Mesendoderm (in vitro differentiated cells): ENCODE measurements around the gene TMEM263.

ENCODE experiments used
- DNase-seq: peaks from one replicate; pipeline ENCODE4 v3.0.0; 2013
- H2AK5ac ChIP-seq: 2 replicates; pipeline ENCODE4 v1.6.1; 2013; ENCODE audit warnings: low read length, inconsistent platforms
- H2BK120ac ChIP-seq: 2 replicates; pipeline ENCODE4 v1.6.1; 2013; ENCODE audit warnings: low read depth, mild to moderate bottlenecking, low read length, moderate library complexity, mixed read lengths
- H2BK15ac ChIP-seq: replicated peaks from 2 replicates; pipeline ENCODE4 v1.6.1; 2013; ENCODE audit warnings: low read depth, mild to moderate bottlenecking, moderate library complexity
- H2BK5ac ChIP-seq: 2 replicates; pipeline ENCODE4 v1.6.1; 2013; ENCODE audit warnings: low read length, inconsistent platforms
- H3K18ac ChIP-seq: 2 replicates; pipeline ENCODE4 v1.6.1; 2013; ENCODE audit warnings: mild to moderate bottlenecking, low read length, mixed read lengths
- H3K23ac ChIP-seq: one replicate; pipeline ENCODE4 v1.6.1; 2013; ENCODE audit warnings: low read length
- H3K27ac ChIP-seq: 2 replicates; pipeline ENCODE4 v1.5.1; 2013; ENCODE audit warnings: low read depth, mild to moderate bottlenecking, inconsistent platforms, low read length, moderate library complexity
- H3K27me3 ChIP-seq: 2 replicates; pipeline ENCODE4 v1.6.1; 2013; ENCODE audit warnings: low read length, control low read depth, mild to moderate bottlenecking, inconsistent platforms; ENCODE audit not compliant: insufficient read depth, poor library complexity
- H3K36me3 ChIP-seq: 2 replicates; pipeline ENCODE4 v1.6.1; 2013; ENCODE audit warnings: low read length, inconsistent platforms; ENCODE audit not compliant: control insufficient read depth, insufficient read depth
- H3K4ac ChIP-seq: one replicate; pipeline ENCODE4 v1.6.1; 2013; ENCODE audit warnings: low read depth, mild to moderate bottlenecking, low read length, moderate library complexity
- H3K4me1 ChIP-seq: 2 replicates; pipeline ENCODE4 v1.6.1; 2013; ENCODE audit warnings: low read depth, low read length, inconsistent platforms; ENCODE audit not compliant: control insufficient read depth
- H3K4me2 ChIP-seq: 2 replicates; pipeline ENCODE4 v1.6.1; 2013; ENCODE audit warnings: low read length
- H3K4me3 ChIP-seq: 2 replicates; pipeline ENCODE4 v1.5.1; 2013; ENCODE audit warnings: mild to moderate bottlenecking, low read length
- H3K56ac ChIP-seq: one replicate; pipeline ENCODE4 v1.6.1; 2013; ENCODE audit warnings: low read length
- H3K79me1 ChIP-seq: 2 replicates; pipeline ENCODE4 v1.6.1; 2013; ENCODE audit warnings: low read length, inconsistent platforms
- H3K79me2 ChIP-seq: 2 replicates; pipeline ENCODE4 v1.6.1; 2013; ENCODE audit warnings: mild to moderate bottlenecking, low read length; ENCODE audit not compliant: control insufficient read depth, insufficient read depth
- H3K9ac ChIP-seq: 2 replicates; pipeline ENCODE4 v1.6.1; 2013; ENCODE audit warnings: low read length, inconsistent platforms
- H4K5ac ChIP-seq: one replicate; pipeline ENCODE4 v1.6.1; 2013; ENCODE audit warnings: low read length
- H4K8ac ChIP-seq: one replicate; pipeline ENCODE4 v1.6.1; 2013; ENCODE audit warnings: low read depth, mild to moderate bottlenecking, control low read depth, low read length, moderate library complexity
- WGBS: extraction: QIAGEN DNeasy Blood & Tissue Kit; methylation state at CpG from one replicate; pipeline ENCODE4 v1.1.7; 2013; ENCODE audit warnings: low lambda C conversion rate, missing lambda C conversion rate; ENCODE audit not compliant: insufficient coverage; ENCODE audit errors: extremely low coverage; 5-methylcytosine and 5-hydroxymethylcytosine counted together

Gene TMEM263

DNA sequence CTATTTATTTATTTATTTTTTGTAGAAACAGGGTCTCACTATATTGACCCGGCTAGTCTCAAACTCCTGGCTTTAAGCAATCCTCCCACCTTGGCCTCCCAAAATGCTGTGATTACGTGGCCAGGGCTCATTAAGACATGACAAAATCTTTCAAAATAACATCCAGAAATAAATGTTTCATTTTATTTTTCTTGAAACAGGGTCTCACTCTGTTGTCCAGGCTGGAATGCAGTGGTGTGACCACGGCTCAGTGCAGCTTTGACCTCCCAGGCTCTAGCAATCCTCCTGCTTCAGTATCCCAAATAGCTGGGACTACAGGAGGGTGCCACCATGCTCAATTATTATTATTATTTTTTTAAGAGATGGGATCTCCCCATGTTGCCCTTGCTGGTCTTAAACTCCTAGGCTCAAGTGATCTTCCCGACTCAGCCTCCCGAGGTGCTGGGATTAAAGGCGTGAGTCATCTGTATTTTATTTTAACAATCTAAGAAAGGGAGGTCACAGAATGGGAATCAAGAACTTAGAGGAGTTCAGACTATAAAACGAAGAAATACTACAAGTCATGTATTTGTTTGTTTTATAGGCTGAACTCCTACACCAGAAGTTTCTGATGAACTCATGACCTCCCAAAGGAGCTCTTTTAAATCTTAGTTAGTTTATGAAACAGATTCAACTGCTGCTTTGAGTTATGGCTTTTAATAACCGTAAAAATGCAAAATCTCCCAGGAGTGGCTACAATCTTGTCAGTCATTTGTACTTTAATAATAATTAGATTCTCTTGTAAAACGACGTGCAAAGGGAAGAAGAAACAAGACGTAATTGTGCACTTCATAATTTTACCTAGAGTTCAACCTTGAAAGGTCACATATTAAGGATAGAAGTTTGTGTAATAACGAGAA is 2.1 kb upstream of the TMEM263 start:
- no peak overlapping the region for H3K18ac ChIP-seq
- no peak overlapping the region for H4K8ac ChIP-seq
- H3K27ac ChIP-seq = no peak overlapping the region
- no peak overlapping the region for H2BK15ac ChIP-seq
- no peak overlapping the region for H3K4me2 ChIP-seq
- H3K56ac ChIP-seq = no peak overlapping the region
- no peak for DNase-seq
- no peak overlapping the region for H2AK5ac ChIP-seq
- peaks cover 2% of the 10 kb centered on the region for H3K27me3 ChIP-seq
- no peaks in the 10 kb centered on the region for H3K36me3 ChIP-seq
- no peak overlapping the region for H3K9ac ChIP-seq
- H2BK5ac ChIP-seq = no peak overlapping the region
- H4K5ac ChIP-seq = no peak overlapping the region
- no peak overlapping the region for H3K23ac ChIP-seq
- H3K79me2 ChIP-seq = peaks cover 4% of the 10 kb centered on the region
- no peaks in the 10 kb centered on the region for H3K4me1 ChIP-seq
- peaks cover 2% of the 10 kb centered on the region for H3K79me1 ChIP-seq
- no peak overlapping the region for H3K4me3 ChIP-seq
- no CpG with 5 or more reads among the region's 12 CpGs for WGBS
- H2BK120ac ChIP-seq = no peak overlapping the region
- no peak overlapping the region for H3K4ac ChIP-seq

DNA sequence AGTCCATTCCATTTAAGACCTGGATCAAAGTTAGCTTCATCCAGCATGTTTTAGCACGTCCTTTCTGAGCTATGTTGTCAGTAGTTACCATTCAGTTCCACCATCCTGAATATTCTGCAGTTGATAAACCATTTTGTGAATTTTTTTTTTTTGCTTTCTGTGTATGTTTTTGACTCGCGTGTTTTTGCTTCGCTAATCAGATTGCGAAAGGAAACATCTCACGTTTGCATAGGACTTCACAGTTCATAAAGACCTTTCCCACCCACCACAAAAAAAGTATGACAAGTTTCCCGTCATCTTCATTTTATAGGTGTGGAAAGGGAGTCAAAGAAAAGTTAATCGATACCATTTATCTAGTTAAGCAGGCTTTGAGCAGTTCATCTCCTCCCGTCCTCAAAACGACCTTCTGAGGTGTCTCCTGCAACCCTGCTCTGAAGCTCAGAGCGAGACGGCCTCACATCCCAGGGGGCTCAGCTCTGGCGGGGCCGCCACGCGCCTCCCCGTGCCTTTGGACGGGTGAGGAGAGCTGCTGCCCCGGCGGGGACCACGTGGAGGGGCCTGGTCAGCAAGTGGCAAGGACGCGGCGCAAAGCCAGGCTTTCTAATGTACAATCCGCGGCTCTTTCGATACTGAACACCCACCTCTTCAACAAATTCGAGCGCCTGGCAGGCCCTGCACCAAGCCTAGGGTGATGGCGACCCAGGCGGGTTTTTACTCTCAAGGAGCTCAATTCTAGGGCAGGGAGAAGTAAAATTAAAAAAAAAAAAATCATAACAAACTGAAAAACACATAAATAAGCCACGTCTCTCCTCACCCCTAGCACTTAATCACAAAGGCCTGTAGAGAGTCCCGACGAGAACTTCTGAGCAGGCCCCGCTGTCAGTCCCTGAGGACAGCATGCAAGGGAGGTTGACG is 988 bp upstream of the TMEM263 start:
- Histone ChIP-seq H3K27me3 (peaks cover 2% of the 10 kb centered on the region), H2BK120ac (no peak overlapping the region), H4K5ac (no peak overlapping the region), H3K9ac (peak overlapping the region; percentile 80), H3K4me1 (no peaks in the 10 kb centered on the region), H2BK5ac (no peak overlapping the region), H3K79me2 (peaks cover 4% of the 10 kb centered on the region), H3K4me2 (peak overlapping the region; percentile 59), H3K79me1 (peaks cover 3% of the 10 kb centered on the region), H3K18ac (no peak overlapping the region), H3K27ac (peak overlapping the region; percentile 45), H2BK15ac (no peak overlapping the region), H3K56ac (peak overlapping the region; percentile 88), H2AK5ac (no peak overlapping the region), H3K4ac (no peak overlapping the region), H3K4me3 (peak overlapping the region; percentile 46), H3K36me3 (no peaks in the 10 kb centered on the region), H3K23ac (no peak overlapping the region), H4K8ac (no peak overlapping the region)
- no CpG with 5 or more reads among the region's 36 CpGs for WGBS
- DNase-seq = no peak

DNA sequence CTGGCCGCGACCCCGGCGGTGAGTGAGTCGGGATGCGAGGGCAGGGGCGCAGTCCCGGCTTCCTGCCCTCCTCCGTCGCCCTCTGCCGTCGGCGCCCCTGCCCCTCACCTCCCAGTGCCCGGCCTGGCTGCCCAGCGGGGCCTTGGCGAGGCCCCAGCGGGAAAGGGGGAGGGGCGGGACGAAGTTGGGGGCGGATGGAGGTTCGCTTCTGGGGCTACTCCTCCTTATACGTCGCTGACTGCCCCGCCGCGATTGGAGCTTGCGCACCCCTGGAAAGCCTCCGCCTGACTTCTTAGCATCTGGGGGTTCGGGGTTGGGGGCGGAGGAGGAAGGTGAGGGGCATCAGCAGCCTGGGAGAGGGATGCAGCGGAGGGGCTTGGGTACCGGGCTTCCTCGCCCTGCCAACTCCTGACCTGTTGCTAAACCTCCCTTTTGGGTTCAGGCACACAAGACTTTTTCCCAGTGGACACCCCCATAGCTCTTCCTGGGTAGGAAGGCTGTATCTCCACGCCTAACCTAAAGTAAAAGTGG is 406 bp downstream of the TMEM263 start:
- Histone ChIP-seq H4K8ac (peak overlapping the region; percentile 78), H2BK5ac (no peak overlapping the region), H3K27ac (peak overlapping the region; percentile 99), H2BK120ac (peak overlapping the region; percentile 4), H4K5ac (no peak overlapping the region), H3K79me1 (peaks cover 3% of the 10 kb centered on the region), H3K4me2 (peak overlapping the region; percentile 93), H3K23ac (no peak overlapping the region), H3K36me3 (no peaks in the 10 kb centered on the region), H3K9ac (peak overlapping the region; percentile 96), H3K79me2 (peaks cover 4% of the 10 kb centered on the region), H2AK5ac (no peak overlapping the region), H2BK15ac (no peak overlapping the region), H3K4ac (no peak overlapping the region), H3K18ac (peak overlapping the region; percentile 98), H3K27me3 (peaks cover 2% of the 10 kb centered on the region), H3K4me3 (peak overlapping the region; percentile 98), H3K56ac (peak overlapping the region; percentile 96), H3K4me1 (no peaks in the 10 kb centered on the region)
- WGBS = no CpG with 5 or more reads among the region's 34 CpGs
- DNase-seq = no peak

DNA sequence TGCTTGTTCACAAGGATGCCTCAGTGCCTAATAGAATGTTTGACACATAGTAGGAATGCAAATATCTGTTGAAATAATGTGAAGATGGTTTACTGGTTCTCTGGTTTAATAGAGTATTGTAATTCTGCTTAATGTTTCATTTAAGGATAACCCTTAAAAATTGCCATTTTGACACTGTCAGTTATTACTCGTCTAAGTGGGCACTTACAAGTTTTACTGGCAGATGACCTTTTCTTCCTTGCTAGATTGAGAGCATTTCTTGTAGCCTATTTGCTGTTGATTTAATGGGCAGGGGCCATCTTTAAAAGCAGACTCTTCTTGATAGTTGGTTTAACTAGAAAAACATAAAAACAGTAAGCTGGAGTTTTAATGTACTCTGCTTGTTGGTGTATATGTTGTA is 1.9 kb downstream of the TMEM263 start:
- no CpG with 5 or more reads among the region's 1 CpG for WGBS
- H3K36me3 ChIP-seq = no peaks in the 10 kb centered on the region
- H3K4me2 ChIP-seq = no peak overlapping the region
- H3K79me2 ChIP-seq = peaks cover 6% of the 10 kb centered on the region
- peaks cover 3% of the 10 kb centered on the region for H3K79me1 ChIP-seq
- no peaks in the 10 kb centered on the region for H3K4me1 ChIP-seq
- no peaks in the 10 kb centered on the region for H3K27me3 ChIP-seq
- no peak overlapping the region for H3K4ac ChIP-seq
- H3K18ac ChIP-seq = no peak overlapping the region
- H3K9ac ChIP-seq = no peak overlapping the region
- no peak overlapping the region for H2BK5ac ChIP-seq
- no peak overlapping the region for H3K27ac ChIP-seq
- H4K5ac ChIP-seq = no peak overlapping the region
- H3K23ac ChIP-seq = no peak overlapping the region
- no peak overlapping the region for H2AK5ac ChIP-seq
- H4K8ac ChIP-seq = no peak overlapping the region
- H2BK15ac ChIP-seq = no peak overlapping the region
- H2BK120ac ChIP-seq = no peak overlapping the region
- H3K4me3 ChIP-seq = no peak overlapping the region
- H3K56ac ChIP-seq = no peak overlapping the region
- no peak for DNase-seq

DNA sequence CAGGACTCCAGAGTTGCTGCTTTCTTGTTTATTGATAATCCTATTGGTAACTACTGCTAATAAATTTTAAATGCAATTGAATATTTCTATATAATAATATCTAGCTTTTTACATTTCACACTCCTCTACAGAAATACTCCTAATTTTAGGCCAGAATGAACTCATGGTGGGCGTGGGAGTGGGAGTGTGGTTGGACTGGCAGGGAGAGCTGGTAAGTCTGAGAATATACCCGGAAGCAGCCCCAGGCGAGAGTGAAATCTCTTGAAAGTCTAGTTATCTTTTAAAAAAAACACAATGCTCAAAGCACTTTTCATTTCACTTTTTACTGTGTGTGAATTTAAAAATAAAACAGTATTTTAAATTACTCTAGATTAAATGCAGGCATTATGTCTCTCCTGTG is 4.7 kb downstream of the TMEM263 start:
- no CpG with 5 or more reads among the region's 3 CpGs for WGBS
- no peak overlapping the region for H3K56ac ChIP-seq
- H3K9ac ChIP-seq = no peak overlapping the region
- H3K27me3 ChIP-seq = no peaks in the 10 kb centered on the region
- no peak overlapping the region for H3K4me3 ChIP-seq
- H3K4ac ChIP-seq = no peak overlapping the region
- no peaks in the 10 kb centered on the region for H3K4me1 ChIP-seq
- no peak overlapping the region for H3K18ac ChIP-seq
- no peak overlapping the region for H2BK120ac ChIP-seq
- no peak overlapping the region for H4K5ac ChIP-seq
- no peak overlapping the region for H2BK5ac ChIP-seq
- no peak for DNase-seq
- peaks cover 8% of the 10 kb centered on the region for H3K79me1 ChIP-seq
- peaks cover 6% of the 10 kb centered on the region for H3K79me2 ChIP-seq
- H2AK5ac ChIP-seq = no peak overlapping the region
- no peak overlapping the region for H2BK15ac ChIP-seq
- H3K4me2 ChIP-seq = no peak overlapping the region
- H4K8ac ChIP-seq = no peak overlapping the region
- no peaks in the 10 kb centered on the region for H3K36me3 ChIP-seq
- H3K23ac ChIP-seq = no peak overlapping the region
- H3K27ac ChIP-seq = no peak overlapping the region
